Activated naive CD4-positive, alpha-beta T cell treated with anti-CD3 and anti-CD28 coated beads for 36 hours (primary cell): ENCODE data around the gene IGLON5. TPM values are rescaled to one million over a fixed set of nuclear protein-coding genes. Genes with fewer than 3 reads are reported as not detected.

Experiments
- CTCF ChIA-PET: fragments of 350-600 bp; sonication (Branson Sonifier 250); formaldehyde crosslinking; loops from one replicate; lab custom pipeline; 2021; ENCODE audit warnings: antibody characterized with exemption; lab: Charles Lee
- DNase-seq: peaks from one replicate; pipeline ENCODE4 v3.0.0-alpha.2; 2020
- H3K27ac Mint-ChIP-seq: one replicate; pipeline ENCODE4 v1.8.0; 2021; ENCODE audit warnings: mild to moderate bottlenecking, mixed read lengths
- H3K27me3 Mint-ChIP-seq: one replicate; pipeline ENCODE4 v1.8.0; 2021; ENCODE audit warnings: low read depth, mixed read lengths
- H3K36me3 Mint-ChIP-seq: one replicate; pipeline ENCODE4 v1.8.0; 2021; ENCODE audit warnings: low read depth, mixed read lengths
- H3K4me1 Mint-ChIP-seq: one replicate; pipeline ENCODE4 v1.8.0; 2021; ENCODE audit warnings: low read depth, mixed read lengths
- H3K4me3 Mint-ChIP-seq: one replicate; pipeline ENCODE4 v1.8.0; 2021; ENCODE audit warnings: mild to moderate bottlenecking, moderate library complexity, mixed read lengths
- H3K9me3 Mint-ChIP-seq: one replicate; pipeline ENCODE4 v1.8.0; 2021; ENCODE audit warnings: mixed read lengths
- intact Hi-C: fragments of 100-400 bp; cut with micrococcal nuclease; formaldehyde crosslinking; loops from one replicate; pipeline ENCODE4 v1.15.1; 2023
- total RNA-seq, 2 experiments: library from RNA; stranded (reverse); gene quantifications; one replicate each; pipeline ENCODE4 v1.2.3, GENCODE V29; 2021

IGLON5 gene
- total RNA-seq, 2 experiments from 2014 or later: not detected

GRCh38 chr19:51342631-51343569 lies 31.5 kb downstream of the IGLON5 start:
- Mint-ChIP-seq H3K9me3 (no peaks in the 10 kb centered on the region), H3K27me3 (no peaks in the 10 kb centered on the region), H3K4me1 (peaks cover 13% of the 10 kb centered on the region), H3K27ac (no peak overlapping the region), H3K4me3 (no peak overlapping the region), H3K36me3 (peaks cover 7% of the 10 kb centered on the region)
- intact Hi-C loops: no loop called here
- no peak for DNase-seq
- CTCF ChIA-PET: interaction anchor here (0.6 to 1.1 kb wide), 3 partner anchors 17 to 97 kb away, joined by 3 to 4 read pairs (median 3); no protein-coding TSS in a partner anchor

GRCh38 chr19:51345076-51345620 lies 33.7 kb downstream of the IGLON5 start:
- DNase-seq: no peak
- H3K36me3 Mint-ChIP-seq: peaks cover 9% of the 10 kb centered on the region
- H3K4me3 Mint-ChIP-seq: no peak overlapping the region
- CTCF ChIA-PET: no interaction called here
- H3K9me3 Mint-ChIP-seq: no peaks in the 10 kb centered on the region
- no peak overlapping the region for H3K27ac Mint-ChIP-seq
- H3K4me1 Mint-ChIP-seq: peaks cover 2% of the 10 kb centered on the region
- H3K27me3 Mint-ChIP-seq: no peaks in the 10 kb centered on the region
- intact Hi-C loops: no loop called here

- Mint-ChIP-seq H3K4me1 (no peaks in the 10 kb centered on the region), H3K36me3 (peaks cover 11% of the 10 kb centered on the region)
- CTCF ChIA-PET: no interaction called here
Measured at GRCh38 chr19:51346742-51347141, 35.3 kb downstream of the IGLON5 start.

GRCh38 chr19:51347209-51347928 lies 35.9 kb downstream of the IGLON5 start:
- no peak overlapping the region for H3K27ac Mint-ChIP-seq
- intact Hi-C loops: no loop called here
- DNase-seq: no peak
- no peaks in the 10 kb centered on the region for H3K9me3 Mint-ChIP-seq
- no peak overlapping the region for H3K4me3 Mint-ChIP-seq
- no peaks in the 10 kb centered on the region for H3K27me3 Mint-ChIP-seq
- H3K36me3 Mint-ChIP-seq: peaks cover 15% of the 10 kb centered on the region
- no peaks in the 10 kb centered on the region for H3K4me1 Mint-ChIP-seq
- CTCF ChIA-PET: no interaction called here

More at GRCh38 chr19:51346742-51347141, 35.3 kb downstream of the IGLON5 start:
- Mint-ChIP-seq H3K9me3 (no peaks in the 10 kb centered on the region), H3K27me3 (no peaks in the 10 kb centered on the region), H3K4me3 (no peak overlapping the region), H3K27ac (no peak overlapping the region)
- intact Hi-C loops: no loop called here
- DNase-seq: no peak

GRCh38 chr19:51351266-51351990 lies 40.0 kb downstream of the IGLON5 start:
- Mint-ChIP-seq H3K27me3 (no peaks in the 10 kb centered on the region), H3K27ac (no peak overlapping the region), H3K4me3 (no peak overlapping the region), H3K36me3 (peaks cover 11% of the 10 kb centered on the region), H3K9me3 (no peaks in the 10 kb centered on the region), H3K4me1 (peaks cover 17% of the 10 kb centered on the region)
- intact Hi-C loops: no loop called here
- no peak for DNase-seq
- CTCF ChIA-PET: no interaction called here

- DNase-seq: no peak
- Mint-ChIP-seq H3K27me3 (no peaks in the 10 kb centered on the region), H3K9me3 (no peaks in the 10 kb centered on the region), H3K36me3 (peaks cover 9% of the 10 kb centered on the region), H3K27ac (no peak overlapping the region), H3K4me3 (no peak overlapping the region), H3K4me1 (peaks cover 17% of the 10 kb centered on the region)
- intact Hi-C loops: no loop called here
- CTCF ChIA-PET: no interaction called here
Measured at GRCh38 chr19:51352783-51353360, 41.4 kb downstream of the IGLON5 start.

GRCh38 chr19:51354103-51354741 lies 42.8 kb downstream of the IGLON5 start:
- intact Hi-C loops: no loop called here
- Mint-ChIP-seq H3K27ac (no peak overlapping the region), H3K9me3 (no peaks in the 10 kb centered on the region), H3K4me1 (peaks cover 17% of the 10 kb centered on the region), H3K36me3 (peaks cover 9% of the 10 kb centered on the region), H3K27me3 (no peaks in the 10 kb centered on the region), H3K4me3 (no peak overlapping the region)
- no peak for DNase-seq
- CTCF ChIA-PET: interaction anchor here (1.1 kb wide), 1 partner anchor 16 kb away, joined by 5 read pairs; no protein-coding TSS in a partner anchor

GRCh38 chr19:51354742-51355148 lies 43.3 kb downstream of the IGLON5 start:
- H3K27me3 Mint-ChIP-seq: no peaks in the 10 kb centered on the region
- H3K27ac Mint-ChIP-seq: no peak overlapping the region
- H3K4me3 Mint-ChIP-seq: no peak overlapping the region

GRCh38 chr19:51356159-51356801 lies 44.8 kb downstream of the IGLON5 start:
- no peak for DNase-seq
- H3K4me3 Mint-ChIP-seq: no peak overlapping the region

More at GRCh38 chr19:51354742-51355148, 43.3 kb downstream of the IGLON5 start:
- intact Hi-C loops: no loop called here
- H3K4me1 Mint-ChIP-seq: peaks cover 17% of the 10 kb centered on the region
- peak; percentile 29 for DNase-seq
- no peaks in the 10 kb centered on the region for H3K9me3 Mint-ChIP-seq
- H3K36me3 Mint-ChIP-seq: peaks cover 9% of the 10 kb centered on the region
- CTCF ChIA-PET: interaction anchor here (1.1 kb wide), 1 partner anchor 17 kb away, joined by 5 read pairs; no protein-coding TSS in a partner anchor

GRCh38 chr19:51357952-51358351 lies 46.5 kb downstream of the IGLON5 start:
- Mint-ChIP-seq H3K36me3 (peaks cover 5% of the 10 kb centered on the region), H3K27me3 (no peaks in the 10 kb centered on the region), H3K9me3 (no peaks in the 10 kb centered on the region), H3K4me1 (peaks cover 27% of the 10 kb centered on the region), H3K4me3 (no peak overlapping the region), H3K27ac (no peak overlapping the region)
- intact Hi-C loops: no loop called here
- no peak for DNase-seq
- CTCF ChIA-PET: no interaction called here

More at GRCh38 chr19:51356159-51356801, 44.8 kb downstream of the IGLON5 start:
- CTCF ChIA-PET: interaction anchor here (1.3 kb wide), 1 partner anchor 57 kb away, joined by 4 read pairs; no protein-coding TSS in a partner anchor
- H3K9me3 Mint-ChIP-seq: no peaks in the 10 kb centered on the region
- H3K36me3 Mint-ChIP-seq: peaks cover 8% of the 10 kb centered on the region
- no peaks in the 10 kb centered on the region for H3K27me3 Mint-ChIP-seq
- intact Hi-C loops: no loop called here
- peaks cover 21% of the 10 kb centered on the region for H3K4me1 Mint-ChIP-seq
- no peak overlapping the region for H3K27ac Mint-ChIP-seq

- H3K4me1 Mint-ChIP-seq: peaks cover 36% of the 10 kb centered on the region
- H3K36me3 Mint-ChIP-seq: peaks cover 5% of the 10 kb centered on the region
- DNase-seq: no peak
- intact Hi-C loops: no loop called here
- no peaks in the 10 kb centered on the region for H3K9me3 Mint-ChIP-seq
- no peak overlapping the region for H3K27ac Mint-ChIP-seq
- no peak overlapping the region for H3K4me3 Mint-ChIP-seq
- CTCF ChIA-PET: interaction anchor here (0.7 to 1.2 kb wide), 7 partner anchors 10 to 339 kb away, joined by 3 to 5 read pairs (median 3); no protein-coding TSS in a partner anchor
- no peaks in the 10 kb centered on the region for H3K27me3 Mint-ChIP-seq
Measured at GRCh38 chr19:51359294-51359693, 47.9 kb downstream of the IGLON5 start.
